Measurements from ENCODE around the gene PROCA1. TPM values are rescaled to one million over a fixed set of nuclear protein-coding genes. Genes with fewer than 3 reads are reported as not detected.
A peak's percentile ranks its signal among the peaks of the same experiment; 100 is the strongest.

The PROCA1 gene
- total and polyA plus RNA-seq, 2 of the 13 experiments (the other 11 are each of a cell fraction or from before 2014, with no cell fraction given): 0.73 to 1.5 TPM

GRCh38 chr17:28710861-28711722 lies 596 bp downstream of the PROCA1 start (continued):
- TF ChIP-seq REST (IDR thresholded peaks at IDR 0.05; ENCODE audit: borderline replicate concordance in 1 of 2, low read depth in 1 of 2, low read length in 2 of 2): peak in 1 of 2 experiments; percentile 72; a peak in 1 of 4 replicates
- TF ChIP-seq ZNF180 (CRISPR knock-in tag; IDR thresholded peaks at IDR 0.05; ENCODE audit: borderline replicate concordance, low read depth): no peak
- TF ChIP-seq ZNF263 (CRISPR knock-in tag; IDR thresholded peaks at IDR 0.05): peak; percentile 45
- TF ChIP-seq NFKB2 (CRISPR knock-in tag; IDR thresholded peaks at IDR 0.05; ENCODE audit: borderline replicate concordance): peak; percentile 82; the same call in 1 of the 2 replicates
- TF ChIP-seq CTCF (CRISPR knock-in tag; IDR thresholded peaks at IDR 0.05): no peak
- TF ChIP-seq U2AF1 (optimal IDR thresholded peaks at IDR 0.05; ENCODE audit: low read depth, low read length): peak; percentile 37
- TF ChIP-seq MTF1 (CRISPR knock-in tag; IDR thresholded peaks at IDR 0.05): no peak
- TF ChIP-seq ZNF644 (CRISPR knock-in tag; IDR thresholded peaks at IDR 0.05; ENCODE audit: low read depth): no peak
- TF ChIP-seq CHD2 (IDR thresholded peaks at IDR 0.05; ENCODE audit: low read depth, low read length): 0 out of 2 replicates have a peak, but pooled peaks have one; percentile 37
- no peak; the same call in 1 of the 2 replicates for TF ChIP-seq ZNF691 (CRISPR knock-in tag; IDR thresholded peaks at IDR 0.05; ENCODE audit: borderline replicate concordance, low read depth)
- TF ChIP-seq PAX8 (CRISPR knock-in tag; IDR thresholded peaks at IDR 0.05; ENCODE audit: borderline replicate concordance): no peak
- TF ChIP-seq PRDM10 (CRISPR knock-in tag; IDR thresholded peaks at IDR 0.05; ENCODE audit: low read depth): peak; percentile 40; the same call in 1 of the 2 replicates
- no peak for TF ChIP-seq ZNF83 (CRISPR knock-in tag; IDR thresholded peaks at IDR 0.05; ENCODE audit: borderline replicate concordance)
- peak; percentile 88 for TF ChIP-seq NRL (CRISPR knock-in tag; IDR thresholded peaks at IDR 0.05; ENCODE audit: borderline replicate concordance)
- TF ChIP-seq CREB1 (IDR thresholded peaks at IDR 0.05): no peak; the same call in 1 of the 2 replicates
- TF ChIP-seq CREB1 (CRISPR knock-in tag; IDR thresholded peaks at IDR 0.05): no peak
- peak; percentile 34; the same call in 1 of the 2 replicates for TF ChIP-seq ZNF274 (CRISPR knock-in tag; IDR thresholded peaks at IDR 0.05)

Data from HepG2 (cell line).